NT2/D1 (cell line): ENCODE data around the gene ATP11B.

Experiments used
- DNase-seq: peaks from one replicate; pipeline ENCODE4 v3.0.0-alpha.2; 2011; ENCODE audit warnings: low read depth, low spot score
- H3K27me3 ChIP-seq: 2 replicates; pipeline ENCODE4 v1.6.0; 2011; ENCODE audit warnings: mild to moderate bottlenecking; ENCODE audit not compliant: insufficient read length, insufficient read depth
- H3K36me3 ChIP-seq: 2 replicates; pipeline ENCODE4 v1.6.1; 2011; ENCODE audit warnings: mild to moderate bottlenecking, low read length, mixed read lengths; ENCODE audit not compliant: insufficient read depth, insufficient read length
- H3K4me1 ChIP-seq: 2 replicates; pipeline ENCODE4 v1.5.1; 2011; ENCODE audit not compliant: insufficient read depth, insufficient read length
- H3K4me3 ChIP-seq: 2 replicates; pipeline ENCODE4 v1.5.1; 2011; ENCODE audit warnings: low read depth; ENCODE audit not compliant: insufficient read length
- H3K9ac ChIP-seq: 2 replicates; pipeline ENCODE4 v1.6.0; 2011; ENCODE audit warnings: low read depth; ENCODE audit not compliant: insufficient read length
- H3K9me3 ChIP-seq: 2 replicates; pipeline ENCODE4 v1.5.1; 2011; ENCODE audit warnings: mild to moderate bottlenecking, low read length; ENCODE audit not compliant: insufficient read depth
- SUZ12 ChIP-seq: IDR thresholded peaks from 2 replicates; pipeline ENCODE4 v1.6.1; 2011; ENCODE audit not compliant: insufficient read length, insufficient read depth; ENCODE audit errors: extremely low read depth
- YY1 ChIP-seq: IDR thresholded peaks from 2 replicates; pipeline ENCODE4 v1.6.1; 2011; ENCODE audit not compliant: insufficient read length, insufficient read depth
- ZNF274 ChIP-seq: IDR thresholded peaks from 2 replicates; pipeline ENCODE4 v1.6.1; 2011; ENCODE audit warnings: mild to moderate bottlenecking, low read depth, low read length

Gene ATP11B

DNA sequence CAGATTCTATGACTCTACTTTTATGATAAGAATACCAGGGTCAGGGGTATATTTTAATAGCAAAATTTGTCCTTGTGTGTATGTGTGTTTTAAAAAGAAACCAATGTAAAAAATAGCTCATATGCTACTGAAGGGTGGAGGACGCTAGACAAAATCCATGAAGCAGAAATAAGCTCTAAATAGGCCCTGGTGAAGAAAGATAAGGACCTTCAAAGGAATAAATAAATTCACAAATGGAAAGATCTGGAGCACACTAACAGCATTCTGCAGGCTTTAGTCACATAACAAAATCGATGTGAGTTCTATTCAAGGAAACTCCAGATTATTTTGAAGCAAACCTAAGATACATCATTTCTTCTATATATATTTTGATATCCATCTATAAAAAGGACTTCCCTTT lies 27.2 kb upstream of the ATP11B start:
- H3K4me3 ChIP-seq, result no peak overlapping the region
- no peak for TF ChIP-seq YY1
- no peak for TF ChIP-seq ZNF274
- no peak for TF ChIP-seq SUZ12

GRCh38 chr3:182768413-182768812 lies 24.9 kb upstream of the ATP11B start:
- Histone ChIP-seq H3K36me3 (no peaks in the 10 kb centered on the region), H3K4me3 (no peak overlapping the region), H3K9me3 (no peaks in the 10 kb centered on the region), H3K27me3 (no peaks in the 10 kb centered on the region), H3K9ac (no peak overlapping the region), H3K4me1 (no peaks in the 10 kb centered on the region)
- no peak for TF ChIP-seq SUZ12
- no peak for TF ChIP-seq YY1
- TF ChIP-seq ZNF274, result no peak
- no peak for DNase-seq

More for the DNA sequence above, 27.2 kb upstream of the ATP11B start:
- Histone ChIP-seq H3K27me3 (no peaks in the 10 kb centered on the region), H3K9me3 (no peaks in the 10 kb centered on the region), H3K4me1 (no peaks in the 10 kb centered on the region), H3K9ac (no peak overlapping the region), H3K36me3 (no peaks in the 10 kb centered on the region)
- no peak for DNase-seq

- DNase-seq, result no peak
- no peak for TF ChIP-seq ZNF274
- no peak for TF ChIP-seq YY1
- H3K27me3 ChIP-seq, result no peaks in the 10 kb centered on the region
Observed at GRCh38 chr3:182769673-182770072, 23.6 kb upstream of the ATP11B start.

DNA sequence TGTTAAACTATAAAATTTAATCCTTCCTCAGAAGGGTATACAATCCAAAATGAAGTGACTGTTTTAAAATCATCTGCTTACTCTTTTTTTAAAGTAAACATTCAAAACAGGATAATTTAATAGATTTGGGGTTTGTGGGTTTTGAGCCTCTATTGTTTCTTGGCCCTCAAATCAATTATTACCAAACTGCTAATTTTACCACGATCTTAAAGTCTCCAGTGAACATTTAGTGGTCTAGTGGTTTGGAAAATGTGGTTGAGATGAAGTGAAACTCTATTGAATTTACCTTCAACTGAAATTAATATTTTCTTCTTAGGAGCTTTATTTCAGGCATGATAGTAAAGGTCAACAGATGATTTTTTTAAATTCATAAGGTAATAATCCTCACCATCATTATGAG lies 11.2 kb upstream of the ATP11B start:
- H3K4me3 ChIP-seq, result no peak overlapping the region
- no peaks in the 10 kb centered on the region for H3K27me3 ChIP-seq
- no peak for TF ChIP-seq ZNF274
- TF ChIP-seq SUZ12, result no peak
- TF ChIP-seq YY1, result no peak
- no peaks in the 10 kb centered on the region for H3K4me1 ChIP-seq
- no peaks in the 10 kb centered on the region for H3K36me3 ChIP-seq
- no peak for DNase-seq
- no peak overlapping the region for H3K9ac ChIP-seq
- peaks cover 4% of the 10 kb centered on the region; the same call in 1 of the 2 replicates for H3K9me3 ChIP-seq

More at GRCh38 chr3:182769673-182770072, 23.6 kb upstream of the ATP11B start:
- no peaks in the 10 kb centered on the region for H3K36me3 ChIP-seq
- no peak overlapping the region for H3K9ac ChIP-seq
- H3K9me3 ChIP-seq, result no peaks in the 10 kb centered on the region
- H3K4me1 ChIP-seq, result no peaks in the 10 kb centered on the region
- H3K4me3 ChIP-seq, result no peak overlapping the region

DNA sequence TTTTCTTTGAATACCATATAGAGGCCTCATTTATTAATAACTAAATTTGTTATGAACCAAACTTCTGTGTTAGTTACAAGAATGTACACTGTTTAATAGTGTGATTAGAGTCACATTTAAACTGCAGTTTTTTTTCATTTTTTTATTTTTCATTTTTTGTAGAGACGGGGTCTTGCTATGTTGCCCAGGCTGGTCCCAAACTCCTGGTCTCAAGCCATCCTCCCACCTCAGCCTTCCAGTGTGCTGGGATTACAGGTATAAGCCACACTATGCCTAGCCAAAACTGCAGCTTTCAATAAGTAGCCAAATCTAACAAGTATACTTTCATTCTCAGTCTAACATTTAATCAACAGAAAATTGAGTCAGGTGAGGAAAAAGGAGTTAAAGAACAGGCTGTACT lies 10.2 kb upstream of the ATP11B start:
- H3K27me3 ChIP-seq, result no peaks in the 10 kb centered on the region
- H3K9ac ChIP-seq, result no peak overlapping the region
- DNase-seq, result no peak
- TF ChIP-seq ZNF274 (no peak), SUZ12 (no peak), YY1 (no peak)
- no peaks in the 10 kb centered on the region for H3K4me1 ChIP-seq
- no peak overlapping the region for H3K4me3 ChIP-seq
- no peaks in the 10 kb centered on the region for H3K36me3 ChIP-seq
- H3K9me3 ChIP-seq, result no peaks in the 10 kb centered on the region

DNA sequence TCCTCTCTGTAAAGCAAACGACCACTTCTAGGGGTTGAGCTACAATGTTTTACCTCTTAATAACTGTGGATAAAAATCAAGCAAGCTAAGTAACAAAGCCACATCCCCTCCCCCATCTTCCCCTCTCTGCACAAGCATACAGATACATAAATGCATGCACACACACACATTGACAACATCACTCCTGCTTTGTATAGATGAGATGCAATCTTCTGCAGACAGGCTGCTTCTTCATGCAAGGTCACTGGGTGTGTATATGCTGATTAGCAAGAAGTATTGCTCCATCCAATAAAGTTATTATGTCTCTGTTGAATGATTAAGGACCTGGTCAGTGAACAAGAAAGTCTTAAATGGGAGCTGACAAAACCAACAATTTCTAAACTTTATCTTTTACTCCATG lies 8.8 kb upstream of the ATP11B start:
- Histone ChIP-seq H3K36me3 (no peaks in the 10 kb centered on the region), H3K9ac (no peak overlapping the region), H3K27me3 (no peaks in the 10 kb centered on the region), H3K4me1 (no peaks in the 10 kb centered on the region), H3K4me3 (no peak overlapping the region), H3K9me3 (no peaks in the 10 kb centered on the region)
- no peak for TF ChIP-seq SUZ12
- no peak for TF ChIP-seq YY1
- DNase-seq, result no peak

GRCh38 chr3:182785142-182785541 lies 8.2 kb upstream of the ATP11B start:
- Histone ChIP-seq H3K9me3 (no peaks in the 10 kb centered on the region), H3K9ac (no peak overlapping the region), H3K27me3 (no peaks in the 10 kb centered on the region), H3K36me3 (no peaks in the 10 kb centered on the region), H3K4me3 (no peak overlapping the region), H3K4me1 (no peaks in the 10 kb centered on the region)
- no peak for DNase-seq
- TF ChIP-seq SUZ12, result no peak
- TF ChIP-seq YY1, result no peak
- no peak for TF ChIP-seq ZNF274

GRCh38 chr3:182785756-182786155 lies 7.5 kb upstream of the ATP11B start:
- Histone ChIP-seq H3K4me1 (no peaks in the 10 kb centered on the region), H3K9me3 (no peaks in the 10 kb centered on the region), H3K9ac (no peak overlapping the region), H3K36me3 (no peaks in the 10 kb centered on the region), H3K4me3 (no peak overlapping the region), H3K27me3 (no peaks in the 10 kb centered on the region)
- DNase-seq, result no peak
- TF ChIP-seq ZNF274 (no peak), YY1 (no peak), SUZ12 (no peak)
